Panc1 (cell line): Measurements from ENCODE around the gene ZG16.

Experiments used
- CTCF ChIP-seq: fragments of 450-650 bp; IDR thresholded peaks from 2 replicates; pipeline ENCODE4 v1.5.1; 2017; ENCODE audit warnings: mild to moderate bottlenecking
- POLR2AphosphoS5 ChIP-seq: IDR thresholded peaks from 2 replicates; pipeline ENCODE4 v1.6.1; 2012; ENCODE audit warnings: mild to moderate bottlenecking, low read depth, low read length, moderate library complexity
- SIN3A ChIP-seq: IDR thresholded peaks from 2 replicates; pipeline ENCODE4 v1.6.1; 2012; ENCODE audit warnings: low read depth, mild to moderate bottlenecking, low read length, moderate library complexity, borderline replicate concordance; ENCODE audit not compliant: insufficient read depth
- TF ChIP-seq, protein P1 (sequence below), 2 experiments: IDR thresholded peaks; 2 replicates each; pipeline ENCODE4 v1.6.1; 2011 to 2012; ENCODE audit warnings: low read depth in 2 of 2, control low read depth in 1 of 2, low read length in 1 of 2, mild to moderate bottlenecking in 1 of 2, moderate library complexity in 1 of 2; ENCODE audit not compliant: insufficient read depth in 1 of 2

- TF ChIP-seq CTCF (no peak), POLR2AphosphoS5 (no peak), SIN3A (0 out of 2 replicates have a peak, but pooled peaks have one; percentile 16)
- TF ChIP-seq, protein P1, sequence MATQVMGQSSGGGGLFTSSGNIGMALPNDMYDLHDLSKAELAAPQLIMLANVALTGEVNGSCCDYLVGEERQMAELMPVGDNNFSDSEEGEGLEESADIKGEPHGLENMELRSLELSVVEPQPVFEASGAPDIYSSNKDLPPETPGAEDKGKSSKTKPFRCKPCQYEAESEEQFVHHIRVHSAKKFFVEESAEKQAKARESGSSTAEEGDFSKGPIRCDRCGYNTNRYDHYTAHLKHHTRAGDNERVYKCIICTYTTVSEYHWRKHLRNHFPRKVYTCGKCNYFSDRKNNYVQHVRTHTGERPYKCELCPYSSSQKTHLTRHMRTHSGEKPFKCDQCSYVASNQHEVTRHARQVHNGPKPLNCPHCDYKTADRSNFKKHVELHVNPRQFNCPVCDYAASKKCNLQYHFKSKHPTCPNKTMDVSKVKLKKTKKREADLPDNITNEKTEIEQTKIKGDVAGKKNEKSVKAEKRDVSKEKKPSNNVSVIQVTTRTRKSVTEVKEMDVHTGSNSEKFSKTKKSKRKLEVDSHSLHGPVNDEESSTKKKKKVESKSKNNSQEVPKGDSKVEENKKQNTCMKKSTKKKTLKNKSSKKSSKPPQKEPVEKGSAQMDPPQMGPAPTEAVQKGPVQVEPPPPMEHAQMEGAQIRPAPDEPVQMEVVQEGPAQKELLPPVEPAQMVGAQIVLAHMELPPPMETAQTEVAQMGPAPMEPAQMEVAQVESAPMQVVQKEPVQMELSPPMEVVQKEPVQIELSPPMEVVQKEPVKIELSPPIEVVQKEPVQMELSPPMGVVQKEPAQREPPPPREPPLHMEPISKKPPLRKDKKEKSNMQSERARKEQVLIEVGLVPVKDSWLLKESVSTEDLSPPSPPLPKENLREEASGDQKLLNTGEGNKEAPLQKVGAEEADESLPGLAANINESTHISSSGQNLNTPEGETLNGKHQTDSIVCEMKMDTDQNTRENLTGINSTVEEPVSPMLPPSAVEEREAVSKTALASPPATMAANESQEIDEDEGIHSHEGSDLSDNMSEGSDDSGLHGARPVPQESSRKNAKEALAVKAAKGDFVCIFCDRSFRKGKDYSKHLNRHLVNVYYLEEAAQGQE (IDR thresholded peaks at IDR 0.05; ENCODE audit: insufficient read depth in 1 of 2, low read depth in 2 of 2, low read length in 1 of 2) = no peak
These were observed 13.1 kb downstream of the ZG16 start for GRCh38 chr16:29790949-29791844.
